ENCODE results near the gene USP33.
A peak's percentile ranks its signal among the peaks of the same experiment; 100 is the strongest.
"Not testable (repeated sequence)": the region's sequence is repeated elsewhere in the genome, so short reads cannot be mapped to it uniquely, and the experiment has no call there.

USP33 gene

DNA sequence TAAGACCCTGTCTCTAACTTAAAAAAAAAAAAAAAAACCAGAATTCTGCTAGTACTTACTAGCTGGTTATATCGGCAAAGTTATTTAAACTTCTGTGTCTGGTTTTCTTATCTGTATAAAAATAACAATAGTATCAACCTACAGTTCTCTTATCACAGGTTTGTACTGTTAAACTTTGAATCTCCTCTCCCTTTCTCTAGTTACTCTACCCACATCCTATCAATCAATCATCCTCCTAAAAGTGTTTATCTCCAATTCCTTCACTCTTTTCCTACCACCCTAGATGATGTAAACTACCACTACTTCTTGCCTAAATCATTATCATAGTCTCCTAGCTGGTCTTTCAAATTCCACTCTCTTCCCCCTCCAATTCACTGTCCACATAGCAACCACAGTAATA lies 27.6 kb downstream of the USP33 start:
- no peak for DNase-seq

DNA sequence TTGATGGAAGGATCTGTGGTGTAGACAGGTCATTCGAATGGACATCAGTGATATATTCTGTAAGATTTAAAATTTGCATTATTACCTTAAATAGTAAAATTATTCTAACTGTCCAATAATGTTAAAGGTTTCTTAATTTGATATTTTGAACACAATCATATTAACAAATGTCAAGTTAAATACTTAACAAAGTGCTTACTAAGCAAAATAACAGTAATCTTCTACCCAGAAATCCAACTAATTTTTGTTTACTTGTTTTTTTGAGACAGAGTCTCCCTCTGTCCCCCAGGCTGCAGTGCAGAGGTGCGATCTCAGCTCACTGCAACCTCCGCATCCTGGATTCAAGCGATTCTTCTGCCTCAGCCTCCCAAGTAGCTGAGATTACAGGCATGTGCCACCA lies 33.9 kb downstream of the USP33 start:
- DNase-seq = no peak

DNA sequence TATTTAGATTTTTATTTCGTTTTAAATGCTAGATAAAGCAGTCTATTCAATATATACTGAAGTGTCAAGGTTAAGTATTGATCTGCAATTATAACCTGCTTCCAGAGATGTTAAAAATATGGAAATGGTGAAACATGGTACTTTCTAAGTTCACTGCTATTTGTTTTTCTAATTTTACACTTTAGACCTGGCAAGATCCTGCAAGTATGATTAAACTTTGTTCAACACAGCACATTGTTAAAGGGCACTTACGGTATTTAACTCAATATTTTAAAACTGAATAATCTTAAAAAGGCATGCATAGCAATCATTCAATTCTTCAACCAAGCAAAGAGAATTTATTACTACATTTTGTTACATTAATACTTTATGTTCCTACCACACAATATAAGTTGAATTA lies 41.5 kb downstream of the USP33 start:
- DNase-seq = no peak

DNA sequence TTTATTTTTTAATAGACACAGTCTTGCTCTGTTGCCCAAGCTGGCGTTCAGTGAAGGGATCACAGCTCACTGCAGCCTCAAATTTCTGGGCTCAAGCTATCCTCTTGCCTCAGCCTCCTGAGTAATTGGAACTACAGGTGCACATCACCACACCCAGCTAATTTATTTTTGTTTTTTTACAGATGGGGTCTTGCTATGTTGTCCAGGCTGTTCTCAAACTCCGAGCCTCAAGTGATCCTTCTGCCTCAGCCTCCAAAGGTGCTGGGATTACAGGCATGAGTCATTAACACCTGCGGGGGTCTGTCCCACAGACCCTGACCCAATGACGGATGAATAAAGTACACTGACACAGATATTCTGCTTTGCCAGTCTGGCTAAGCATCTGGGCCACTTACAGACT lies 43.6 kb downstream of the USP33 start:
- no peak for DNase-seq

DNA sequence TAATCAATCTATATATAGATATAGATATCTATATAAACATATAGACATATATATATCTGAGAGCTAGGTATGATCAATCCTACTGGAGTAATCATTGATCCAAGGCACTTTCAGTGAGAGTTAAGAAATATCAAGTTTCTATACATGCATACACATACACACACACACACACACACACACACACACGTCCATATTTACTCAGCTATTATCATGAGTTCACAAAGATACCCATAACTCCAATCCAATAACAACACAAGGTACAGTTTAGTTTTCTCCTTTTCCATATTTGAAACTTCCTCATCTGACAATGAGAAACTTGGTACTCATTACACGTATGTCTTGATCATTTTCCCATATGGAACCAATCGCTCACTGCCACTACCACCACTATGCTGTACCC lies 49.9 kb downstream of the USP33 start:
- DNase-seq = no peak

DNA sequence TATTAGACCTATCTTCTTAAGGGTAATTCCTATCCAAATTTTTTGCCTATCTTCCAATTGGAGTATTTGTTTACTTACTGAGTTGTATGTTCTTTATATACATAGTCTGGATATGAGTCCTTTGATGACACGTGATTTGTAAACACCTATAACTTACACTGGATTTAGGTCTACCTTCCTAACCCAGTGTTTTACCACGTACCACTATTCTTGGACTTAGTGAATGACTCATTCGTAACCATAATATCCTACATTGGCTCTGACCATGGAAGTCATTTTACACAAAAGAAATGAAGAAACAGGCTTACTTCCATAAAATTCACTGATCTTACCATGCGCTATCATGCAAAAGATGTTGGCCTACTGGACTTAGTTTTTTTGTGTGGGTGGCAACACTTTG lies 53.3 kb downstream of the USP33 start:
- DNase-seq = no peak

DNA sequence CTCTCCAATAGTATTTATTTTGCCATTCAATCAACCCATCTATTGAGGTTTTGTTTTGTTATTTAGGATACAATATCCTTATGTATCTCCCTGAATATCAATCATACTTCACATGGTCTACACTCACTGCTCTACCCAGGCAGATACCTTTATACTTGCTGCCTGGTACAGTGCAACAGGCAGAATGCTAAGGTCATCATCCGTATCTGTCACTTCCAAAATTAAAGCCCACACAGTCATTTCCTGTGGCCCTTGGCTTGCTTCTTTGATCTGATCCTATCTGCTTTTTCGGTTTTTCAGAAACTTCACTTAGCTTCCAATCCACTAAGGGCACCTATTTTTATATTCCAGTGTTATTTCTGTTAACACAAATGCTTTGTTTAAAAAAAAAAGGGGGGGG lies 54.9 kb downstream of the USP33 start:
- no peak for DNase-seq

DNA sequence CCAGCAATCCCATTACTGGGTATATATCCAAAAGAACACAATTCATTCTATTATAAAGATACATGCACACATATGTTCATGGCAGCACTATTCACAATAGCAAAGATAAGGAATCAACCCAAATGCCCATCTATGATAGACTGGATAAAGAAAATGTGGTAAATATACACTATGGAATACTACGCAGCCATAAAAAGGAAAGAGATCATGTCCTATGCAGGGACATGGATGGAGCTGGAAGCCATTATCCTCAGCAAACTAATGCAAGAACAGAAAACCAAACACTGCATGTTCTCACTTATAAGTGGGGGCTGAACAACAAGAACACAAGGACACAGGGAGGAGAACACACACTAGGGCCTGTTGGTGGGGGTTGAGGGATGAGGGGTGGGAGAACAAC lies 60.0 kb downstream of the USP33 start:
- DNase-seq = not testable (repeated sequence)

DNA sequence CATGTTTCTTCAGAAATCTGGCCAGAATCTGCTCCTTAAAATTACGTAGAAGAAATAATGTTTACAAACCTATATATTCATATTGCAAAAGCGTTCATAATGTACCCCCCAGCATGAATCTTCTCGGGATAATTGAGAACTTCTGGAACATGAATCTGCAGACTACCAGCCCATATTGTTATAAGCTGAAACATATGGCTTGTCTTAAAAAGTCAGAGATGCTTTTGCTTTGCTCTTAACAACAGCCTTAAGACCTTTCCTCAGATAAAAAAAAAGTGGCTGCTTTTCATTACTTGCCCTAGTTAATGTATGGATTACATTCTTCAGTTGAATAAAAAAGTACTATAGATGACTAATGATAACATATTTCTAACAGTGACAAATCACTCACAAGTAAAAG lies 62.2 kb downstream of the USP33 start:
- no peak for DNase-seq

DNA sequence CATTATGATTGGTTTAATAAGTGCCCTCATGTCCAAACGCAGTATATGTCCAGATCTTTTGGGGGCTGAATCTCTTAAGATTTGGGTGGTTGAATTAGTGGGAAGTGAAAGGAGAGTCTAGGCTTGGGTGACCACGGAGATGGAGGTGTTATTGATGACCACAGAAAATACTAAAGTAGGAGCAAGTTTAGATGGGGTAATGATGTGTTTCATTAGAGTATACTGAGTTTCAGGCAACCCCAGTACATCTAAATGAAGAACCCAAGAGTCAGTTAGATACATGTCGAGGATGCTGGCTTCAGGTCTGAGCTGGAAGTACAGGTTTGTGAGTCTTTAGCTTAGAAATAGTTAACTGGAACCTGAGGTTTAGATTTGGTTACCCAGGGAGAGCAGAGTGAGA lies 70.7 kb downstream of the USP33 start:
- no peak for DNase-seq

DNA sequence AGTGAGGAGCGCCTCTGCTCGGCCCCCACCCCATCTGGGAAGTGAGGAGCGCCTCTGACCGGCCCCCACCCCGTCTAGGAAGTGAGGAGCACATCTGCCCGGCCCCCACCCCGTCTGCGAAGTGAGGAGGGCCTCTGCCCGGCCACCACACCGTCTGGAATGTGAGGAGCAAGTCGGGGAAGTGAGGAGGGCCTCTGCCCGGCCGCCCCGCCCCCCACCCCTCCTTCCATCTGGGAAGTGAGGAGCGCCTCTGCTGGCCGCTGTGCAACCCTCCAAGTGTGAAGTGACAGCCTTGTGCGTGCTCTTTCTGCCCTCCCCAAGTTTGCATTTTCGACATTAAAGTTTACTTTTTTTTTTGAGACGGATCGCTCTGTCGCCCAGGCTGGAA lies 72.1 kb downstream of the USP33 start:
- DNase-seq = no peak

DNA sequence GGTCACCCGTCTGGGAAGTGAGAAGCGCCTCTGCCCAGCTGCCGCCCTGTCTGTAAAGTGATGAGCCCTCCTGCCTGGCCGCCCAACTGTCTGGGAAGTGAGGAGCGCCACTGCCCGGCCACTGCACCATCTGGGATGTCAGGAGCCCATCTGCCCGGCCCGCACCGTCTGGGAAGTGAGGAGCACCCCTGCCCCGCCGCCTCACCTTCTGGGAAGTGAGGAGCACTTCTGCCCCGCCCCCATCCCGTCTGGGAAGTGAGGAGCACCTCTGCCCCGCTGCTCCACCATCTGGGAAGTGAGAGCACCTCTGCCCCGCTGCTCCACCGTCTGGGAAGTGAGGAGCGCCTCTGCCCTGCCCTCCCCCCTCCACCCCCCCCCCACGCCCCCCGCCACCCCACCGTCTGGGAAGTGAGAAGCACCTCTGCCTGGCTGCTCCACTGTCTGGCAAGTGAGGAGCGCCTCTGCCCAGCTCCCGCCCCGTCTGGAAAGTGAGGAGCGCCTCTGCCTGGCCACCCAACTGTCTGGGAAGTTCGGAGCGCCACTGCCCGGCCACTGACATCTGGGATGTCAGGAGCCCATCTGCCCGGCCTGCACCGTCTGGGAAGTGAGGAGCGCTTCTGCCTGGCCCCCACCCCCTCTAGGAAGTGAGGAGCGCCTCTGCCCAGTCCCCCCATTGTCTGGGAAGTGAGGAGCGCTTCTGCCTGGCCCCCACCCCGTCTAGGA lies 72.7 kb downstream of the USP33 start:
- no peak for DNase-seq

DNA sequence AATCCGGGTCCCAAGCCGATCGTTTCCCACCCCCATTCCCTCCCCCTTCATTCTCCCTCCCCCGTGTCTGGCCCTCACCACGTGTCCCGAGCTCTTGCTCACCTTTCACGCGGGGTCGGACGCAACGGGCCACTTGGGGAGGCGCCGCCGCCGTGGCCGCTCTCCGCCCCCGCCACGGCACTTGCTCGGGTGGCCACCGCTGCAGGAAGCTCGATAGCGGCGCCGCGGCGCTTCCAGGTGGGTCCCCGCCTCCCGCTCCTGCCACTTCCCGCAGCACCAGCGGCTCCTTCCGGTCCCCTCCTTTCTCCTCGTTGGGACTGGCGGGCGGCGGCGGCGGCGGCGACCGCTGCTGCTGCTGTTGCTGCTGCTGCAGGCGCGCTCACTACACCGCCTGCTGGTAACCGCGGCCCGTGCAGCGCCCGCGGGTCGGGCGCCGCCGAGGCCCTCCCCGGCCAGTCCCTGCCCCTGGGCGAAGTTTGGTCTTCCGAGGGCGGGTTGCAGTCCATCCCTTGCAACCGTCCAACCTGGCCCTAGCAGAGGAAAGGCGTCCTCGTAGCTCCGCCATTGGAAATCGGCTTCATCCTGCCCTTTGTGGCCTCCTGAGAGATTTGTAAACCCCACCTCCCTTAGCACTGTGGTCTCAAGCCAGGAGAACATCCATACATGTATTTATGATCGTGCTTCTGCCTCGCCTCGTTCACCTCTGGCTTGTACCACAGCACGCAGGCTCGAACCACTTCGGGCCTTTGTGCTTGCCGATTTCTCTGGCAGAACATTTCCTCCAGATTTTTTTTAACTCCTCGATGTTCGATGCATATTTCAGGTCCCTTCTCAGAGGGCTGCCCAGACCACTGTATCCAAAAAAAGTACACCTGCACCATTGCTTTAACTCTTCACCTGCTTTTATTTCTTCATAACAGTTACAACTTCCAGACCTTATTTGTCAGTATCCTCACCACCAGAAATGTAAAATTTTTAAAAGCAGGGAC lies 76.2 kb downstream of the USP33 start:
- peak; percentile 87 for DNase-seq

DNA sequence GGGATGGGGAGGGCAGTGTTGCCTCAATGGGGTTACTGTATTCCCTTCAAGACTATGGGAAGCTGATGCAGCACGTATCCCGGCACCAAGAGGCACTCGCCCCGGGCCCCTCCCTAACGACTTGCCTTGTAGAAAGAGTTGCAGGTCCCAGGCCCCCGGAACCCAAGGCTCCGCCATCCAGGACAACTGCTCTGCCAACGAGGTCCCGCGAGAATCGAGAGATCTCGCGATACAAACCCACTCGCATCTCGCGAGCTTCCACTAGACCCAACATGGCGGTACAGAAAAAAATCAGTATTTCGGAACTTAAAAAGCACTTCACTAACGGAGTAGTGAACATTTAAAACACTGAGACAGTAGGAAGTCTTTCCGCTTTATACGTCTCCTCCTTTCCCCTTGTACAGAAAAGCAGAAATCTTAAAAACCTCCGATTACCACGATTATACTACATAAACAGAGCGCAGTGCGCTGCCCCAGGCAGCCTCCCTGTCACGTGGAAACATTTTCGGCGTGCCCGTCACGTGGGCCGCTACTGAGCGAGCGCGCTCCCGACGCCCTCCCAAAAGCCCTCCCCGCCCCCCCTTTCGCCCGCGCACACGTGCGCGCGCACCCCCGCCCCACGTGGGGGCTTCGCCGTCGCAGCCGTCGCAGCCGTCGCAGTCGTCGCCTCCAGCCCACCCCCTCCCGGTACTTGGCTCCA lies 77.0 kb downstream of the USP33 start, which contains the start of gene ZZZ3:
ZZZ3 (minus strand) TSS at position 199 of the 700 bp plus-strand sequence. CDS start 49,304 bp downstream, outside the sequence.
- DNase-seq = peak; percentile 82

DNA sequence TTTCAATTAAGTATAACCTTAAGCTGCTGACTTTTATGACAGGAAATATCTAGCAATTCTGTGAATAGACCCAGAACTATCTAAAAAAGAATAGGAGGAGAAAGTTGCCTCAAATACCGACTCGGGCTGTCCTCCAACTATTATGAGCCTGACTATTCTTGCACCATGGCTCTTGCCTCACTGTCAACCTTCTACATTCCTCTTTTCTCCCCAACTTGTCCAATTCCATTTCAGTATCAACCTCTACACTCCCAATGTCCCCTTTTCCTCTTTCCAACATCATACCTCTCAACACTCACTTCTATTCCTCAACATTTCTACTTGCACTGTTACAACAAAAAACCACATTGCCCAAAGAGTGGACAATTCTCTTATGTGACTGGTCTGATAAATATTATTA lies 79.5 kb downstream of the USP33 start:
- no peak for DNase-seq

DNA sequence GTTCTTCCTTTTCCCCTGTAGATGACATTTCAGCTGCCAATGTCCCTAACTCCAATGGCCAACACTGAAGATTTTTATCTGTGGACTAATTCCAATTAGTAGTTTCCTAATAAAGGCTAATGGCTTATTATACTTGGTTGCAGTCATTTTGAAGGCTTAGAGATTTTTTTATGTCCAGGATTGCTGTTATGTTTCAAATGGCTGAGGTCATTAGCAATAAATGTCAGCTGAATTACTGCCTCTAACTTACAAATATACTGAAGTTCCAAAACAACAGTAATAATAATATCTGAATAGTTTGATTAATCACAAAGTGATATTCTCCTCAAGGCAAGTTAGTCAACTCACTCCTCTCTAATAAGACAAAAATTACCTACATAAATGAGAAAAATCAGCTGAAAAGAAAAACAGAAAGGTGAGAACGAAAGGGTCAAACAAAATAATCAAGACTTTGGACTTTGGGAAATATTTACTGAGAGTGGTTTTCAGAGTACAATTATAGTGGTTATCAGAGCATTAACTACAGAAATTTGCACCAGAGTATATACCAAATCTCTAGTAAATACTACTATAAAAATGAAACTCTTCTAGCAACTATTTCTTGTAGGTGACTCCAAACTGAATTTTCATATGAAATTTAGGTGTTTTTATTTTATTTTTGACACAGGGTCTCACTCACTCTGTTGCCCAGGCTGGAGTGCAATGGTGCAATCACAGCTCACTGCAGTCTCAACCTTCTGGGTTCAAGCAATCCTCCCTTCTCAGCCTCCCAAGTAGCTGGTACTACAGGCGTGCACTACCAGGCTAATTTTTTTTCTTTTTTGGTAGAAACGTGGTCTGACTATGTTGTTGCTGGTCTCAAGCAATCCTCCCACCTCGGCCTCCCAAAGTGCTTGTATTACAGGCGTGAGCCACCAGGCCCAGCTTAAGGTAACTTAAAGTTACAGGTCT lies 80.7 kb downstream of the USP33 start:
- no peak for DNase-seq

DNA sequence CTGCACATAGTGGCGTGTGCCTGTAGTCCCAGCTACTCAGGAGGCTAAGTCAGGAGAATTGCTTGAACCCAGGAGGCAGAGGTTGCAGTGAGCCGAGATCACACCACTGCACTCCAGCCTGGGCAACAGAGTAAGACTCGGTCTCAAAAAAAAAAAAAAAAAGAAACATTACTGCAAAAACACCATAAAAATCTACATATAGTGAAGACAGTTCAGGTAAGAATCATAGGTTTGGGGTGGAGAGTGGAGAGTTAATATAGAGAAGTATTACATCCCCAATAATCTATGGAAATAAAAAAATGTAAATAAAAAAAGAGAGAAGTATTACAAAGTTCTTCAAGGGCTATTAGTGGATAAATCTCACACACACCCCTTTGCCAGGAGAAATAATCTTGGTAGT lies 84.8 kb downstream of the USP33 start:
- DNase-seq = not testable (repeated sequence)

DNA sequence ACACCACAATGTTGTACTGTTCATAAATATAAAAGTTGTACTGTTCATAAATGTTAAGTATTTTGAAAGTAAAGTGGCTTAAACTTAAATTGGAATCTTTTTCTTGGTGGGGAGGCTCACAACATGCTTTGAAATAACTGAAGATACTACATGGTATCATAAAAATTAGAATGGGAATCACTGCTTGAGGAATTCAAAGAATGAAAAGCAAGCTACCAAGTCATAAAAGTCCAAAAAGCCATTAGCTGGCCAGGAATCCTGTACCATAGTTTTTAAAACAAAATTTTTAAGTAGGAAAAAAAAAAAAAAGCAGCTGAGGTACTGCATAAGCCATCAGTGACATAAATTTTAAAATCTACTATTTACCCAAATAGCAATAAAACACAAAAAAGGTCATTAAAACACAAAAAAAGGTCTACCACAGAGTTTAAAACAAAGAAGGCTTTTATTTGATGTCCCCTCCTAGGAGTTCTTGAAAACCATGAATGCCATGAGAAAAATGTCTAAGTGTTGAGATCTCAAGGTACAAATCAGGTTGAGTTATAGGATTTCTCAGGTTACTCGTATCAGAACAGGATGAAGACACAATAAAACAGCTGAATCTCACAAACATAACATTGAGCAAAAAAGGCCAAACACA lies 85.8 kb downstream of the USP33 start:
- no peak for DNase-seq

DNA sequence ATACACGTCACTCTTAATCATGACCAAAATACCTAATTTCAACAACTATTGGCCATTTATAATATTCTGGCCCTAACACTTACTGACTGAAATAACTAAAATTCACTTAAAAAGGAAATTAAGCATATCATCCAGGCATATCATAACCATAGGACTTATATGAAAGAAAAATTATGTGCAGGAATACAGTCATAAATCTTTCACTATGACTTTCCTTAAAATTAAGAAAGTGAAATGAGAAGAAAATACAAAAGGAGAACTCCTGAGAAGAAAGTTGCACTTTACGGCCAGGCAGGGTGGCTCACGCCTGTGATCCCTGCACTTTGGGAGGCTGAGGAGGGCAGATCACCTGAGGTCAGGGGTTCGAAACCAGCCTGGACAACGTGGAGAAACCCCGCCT lies 86.6 kb downstream of the USP33 start:
- no peak for DNase-seq

DNA sequence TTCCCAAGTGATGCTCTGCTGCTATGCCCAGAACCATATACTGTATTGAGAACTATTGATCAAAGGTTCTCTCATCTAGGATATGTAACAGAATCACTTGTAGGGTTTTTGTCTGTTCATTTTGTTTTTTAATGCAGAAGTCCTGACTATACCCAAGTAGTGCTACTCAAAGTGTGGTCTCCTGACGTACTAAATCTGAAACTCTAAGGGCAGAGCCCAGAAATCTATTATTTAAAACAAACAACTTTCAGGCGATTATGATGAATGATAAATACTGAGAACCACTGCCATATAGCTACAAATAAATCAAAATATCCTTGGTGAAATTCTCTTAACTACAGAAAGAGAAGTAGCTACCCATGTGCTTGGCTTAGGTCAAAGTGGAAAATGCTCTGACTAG lies 87.3 kb downstream of the USP33 start:
- no peak for DNase-seq

DNA sequence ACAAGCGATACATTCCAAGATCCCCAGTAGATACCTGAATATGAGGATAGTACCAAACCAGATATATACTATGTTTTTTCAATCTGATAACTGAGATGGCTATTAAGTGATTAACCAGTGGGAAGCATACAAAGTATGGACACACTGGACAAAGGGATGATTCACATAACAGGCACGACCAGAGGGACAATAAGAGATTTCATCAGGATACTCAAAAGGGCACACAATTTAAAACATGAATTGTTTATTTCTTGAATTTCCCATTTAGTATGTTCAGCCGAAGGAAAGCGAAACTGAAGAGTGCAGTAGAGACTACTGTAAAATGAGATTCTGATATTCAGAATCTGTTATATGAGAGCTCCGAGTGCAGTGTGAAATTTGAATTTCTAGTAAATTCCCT lies 87.8 kb downstream of the USP33 start:
- DNase-seq = no peak

DNA sequence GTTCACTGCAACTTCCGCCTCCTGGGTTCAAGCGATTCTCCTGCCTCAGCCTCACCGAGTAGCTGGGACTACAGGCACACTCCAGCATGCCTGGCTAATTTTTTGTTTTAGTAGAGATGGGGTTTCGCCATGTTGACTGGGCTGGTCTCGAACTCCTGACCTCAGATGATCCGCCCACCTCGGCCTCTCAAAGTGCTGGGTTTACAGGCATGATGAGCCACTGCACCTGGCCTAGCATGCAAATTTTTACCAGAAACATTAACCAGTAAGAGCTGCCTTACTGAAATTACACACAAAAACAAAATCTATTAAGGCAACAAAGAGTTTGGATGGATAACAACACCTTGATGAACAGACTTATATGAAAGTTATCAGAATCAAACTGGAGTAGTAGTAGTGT lies 89.3 kb downstream of the USP33 start:
- DNase-seq = no peak

Measured in activated effector memory CD4-positive, alpha-beta T cell treated with Interleukin-2 at 50 U/mL for 16 hours (primary cell).